NCI-H2196 (cell line): ENCODE measurements around the gene TSGA10IP.
A peak's percentile ranks its signal among the peaks of the same experiment; 100 is the strongest.

ENCODE experiments used
- DNase-seq: peaks from one replicate; lab custom pipeline; 2025; ENCODE audit not compliant: unreplicated experiment; lab: John Stamatoyannopoulos, UW

TSGA10IP gene

GRCh38 chr11:66003291-66003690 lies 58.0 kb downstream of the TSGA10IP start:
- peak; percentile 7 for DNase-seq

- DNase-seq = no peak
Measured at GRCh38 chr11:66004186-66004585, 58.9 kb downstream of the TSGA10IP start.

GRCh38 chr11:66006134-66006890 lies 61.0 kb downstream of the TSGA10IP start:
- no peak for DNase-seq

GRCh38 chr11:66006891-66007176 lies 61.6 kb downstream of the TSGA10IP start:
- no peak for DNase-seq

GRCh38 chr11:66007201-66007634 lies 61.9 kb downstream of the TSGA10IP start:
- no peak for DNase-seq

GRCh38 chr11:66008095-66008467 lies 62.8 kb downstream of the TSGA10IP start:
- DNase-seq = no peak

GRCh38 chr11:66008468-66009101 lies 63.3 kb downstream of the TSGA10IP start:
- DNase-seq = no peak
